GM23248 (cell line): ENCODE data around the gene HIF1A. TPM values are rescaled to one million over a fixed set of nuclear protein-coding genes. Genes with fewer than 3 reads are reported as not detected.

Experiments used
- DNase-seq: peaks from one replicate; pipeline ENCODE4 v3.0.0-alpha.2; 2015
- H2AFZ ChIP-seq: fragments of 200-600 bp; sonication (generic); 2 replicates; pipeline ENCODE4 v1.6.1; 2016; ENCODE audit warnings: antibody characterized with exemption
- H3F3A ChIP-seq: fragments of 200-600 bp; sonication (generic); 2 replicates; pipeline ENCODE4 v1.6.1; 2016; ENCODE audit warnings: mild to moderate bottlenecking, antibody characterized with exemption, mixed run types; ENCODE audit not compliant: insufficient read depth
- H3K27ac ChIP-seq: fragments of 200-600 bp; sonication (generic); 2 replicates; pipeline ENCODE4 v1.5.1; 2016; ENCODE audit warnings: mild to moderate bottlenecking
- H3K27me3 ChIP-seq: fragments of 200-600 bp; sonication (generic); replicated peaks from 2 replicates; pipeline ENCODE4 v1.6.1; 2016; ENCODE audit warnings: mild to moderate bottlenecking; ENCODE audit not compliant: insufficient read depth
- H3K36me3 ChIP-seq: fragments of 200-600 bp; sonication (generic); 2 replicates; pipeline ENCODE4 v1.6.1; 2016; ENCODE audit warnings: low read depth, mild to moderate bottlenecking
- H3K4me1 ChIP-seq: fragments of 200-600 bp; sonication (generic); 2 replicates; pipeline ENCODE4 v1.6.1; 2016; ENCODE audit warnings: mild to moderate bottlenecking; ENCODE audit not compliant: insufficient read depth
- H3K4me2 ChIP-seq: fragments of 200-600 bp; sonication (generic); one replicate; pipeline ENCODE4 v1.6.1; 2016; ENCODE audit warnings: mild to moderate bottlenecking; ENCODE audit not compliant: unreplicated experiment
- H3K4me3 ChIP-seq: fragments of 200-600 bp; sonication (generic); 2 replicates; pipeline ENCODE4 v1.5.1; 2016; ENCODE audit warnings: mild to moderate bottlenecking
- H3K79me2 ChIP-seq: fragments of 200-600 bp; sonication (generic); 2 replicates; pipeline ENCODE4 v1.6.1; 2016; ENCODE audit warnings: mild to moderate bottlenecking; ENCODE audit not compliant: insufficient read depth
- H3K9ac ChIP-seq: fragments of 200-600 bp; sonication (generic); 2 replicates; pipeline ENCODE4 v1.6.1; 2016; ENCODE audit warnings: mild to moderate bottlenecking
- H3K9me2 ChIP-seq: fragments of 200-600 bp; sonication (generic); 2 replicates; pipeline ENCODE4 v1.6.1; 2016; ENCODE audit warnings: mixed run types, mild to moderate bottlenecking, moderate library complexity; ENCODE audit not compliant: insufficient read depth
- H3K9me3 ChIP-seq: fragments of 200-600 bp; sonication (generic); one replicate; pipeline ENCODE4 v1.6.1; 2017; ENCODE audit warnings: low read depth
- H4K20me1 ChIP-seq: fragments of 200-600 bp; sonication (generic); 2 replicates; pipeline ENCODE4 v1.6.0; 2016; ENCODE audit not compliant: insufficient read depth
- EZH2 ChIP-seq: fragments of 200-600 bp; sonication (generic); IDR thresholded peaks from 2 replicates; pipeline ENCODE4 v1.6.1; 2018; ENCODE audit warnings: antibody characterized with exemption, mild to moderate bottlenecking; ENCODE audit not compliant: insufficient read depth, poor library complexity, severe bottlenecking
- EZH2phosphoT487 ChIP-seq: fragments of 200-600 bp; sonication (generic); IDR thresholded peaks from 2 replicates; pipeline ENCODE4 v1.6.1; 2018; ENCODE audit warnings: antibody characterized with exemption, moderate library complexity, mild to moderate bottlenecking, low read depth; ENCODE audit not compliant: insufficient read depth
- WGBS, 2 experiments: methylation state at CpG; one replicate each; pipeline ENCODE4 v1.1.6; 2015 to 2017; ENCODE audit warnings: low lambda C conversion rate in 2 of 2, low coverage in 1 of 2; ENCODE audit errors: missing lambda C conversion rate in 2 of 2; 5-methylcytosine and 5-hydroxymethylcytosine counted together
- in situ Hi-C: fragments of 300-500 bp; cut with MboI; formaldehyde crosslinking; loops from 2 replicates; pipeline ENCODE4 v1.15.0; 2020
- polyA plus RNA-seq: library from polyadenylated mRNA; unstranded; fragments of >200 nt; fragmentation: Nextera tagmentation; extraction: Ambion mirVana; gene quantifications from 2 replicates; pipeline ENCODE4 v1.2.1, GENCODE V29; 2016
- total RNA-seq: library from RNA; depleted of rRNA; stranded (reverse); fragments of >200 nt; shearing (Covaris generic); gene quantifications from 2 replicates; pipeline ENCODE4 v1.2.3, GENCODE V29; 2014

The HIF1A gene
- total and polyA plus RNA-seq, 2 experiments from 2014 or later: 907 to 1,114 TPM

DNA sequence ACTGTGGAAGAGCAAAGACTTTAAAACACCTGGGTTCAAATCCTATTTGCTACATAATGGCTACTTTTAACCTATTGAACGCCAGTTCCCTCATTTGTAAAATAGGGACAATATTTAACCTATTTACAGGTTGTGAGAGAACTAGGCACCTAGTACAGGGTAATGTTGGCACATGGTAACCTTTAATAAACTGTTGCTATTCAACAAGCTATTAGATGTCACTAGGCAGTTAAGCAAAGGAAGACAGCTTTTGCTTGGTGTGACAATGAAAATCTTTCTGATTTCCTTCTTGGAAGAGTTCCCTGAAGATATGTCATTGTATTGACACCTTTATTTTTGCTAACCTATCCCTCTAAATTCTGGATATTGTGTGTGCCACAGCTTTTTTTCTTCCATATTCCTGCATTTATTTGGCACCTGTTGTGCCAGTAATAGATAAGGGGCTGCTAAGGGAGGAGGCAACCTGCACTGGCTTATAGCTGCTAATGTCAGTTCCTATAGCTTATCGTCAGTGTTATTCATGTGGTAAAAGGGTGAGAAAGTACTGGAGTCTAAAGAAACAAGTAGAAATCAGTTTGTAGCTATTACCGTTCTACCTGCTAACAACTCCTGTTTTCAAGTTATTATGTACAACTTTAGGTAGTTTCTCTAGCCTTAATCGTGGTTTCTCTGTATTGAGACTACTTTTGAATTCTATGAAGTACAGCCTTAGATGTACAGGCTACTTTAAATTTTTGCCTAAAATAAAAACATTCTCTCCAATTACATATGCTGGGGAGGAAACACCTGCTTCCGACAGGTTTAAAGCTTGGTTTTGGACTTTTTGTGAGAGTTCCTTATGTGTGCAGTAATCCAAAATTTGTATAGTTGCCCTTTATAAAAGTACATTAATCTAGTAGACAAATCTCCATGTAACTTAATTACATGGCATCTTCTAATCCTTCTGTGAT, 24.3 kb downstream of the HIF1A start:
- H3K4me1 ChIP-seq: peaks cover 95% of the 10 kb centered on the region
- H3K27ac ChIP-seq: peak overlapping the region; percentile 61
- peaks cover 81% of the 10 kb centered on the region for H4K20me1 ChIP-seq
- peaks cover 94% of the 10 kb centered on the region for H3F3A ChIP-seq
- H3K9ac ChIP-seq: peak overlapping the region; percentile 4
- in situ Hi-C loops: no loop called here
- no peaks in the 10 kb centered on the region for H3K9me3 ChIP-seq
- H3K79me2 ChIP-seq: peaks cover 100% of the 10 kb centered on the region
- peaks cover 44% of the 10 kb centered on the region for H3K36me3 ChIP-seq
- H3K27me3 ChIP-seq: no peaks in the 10 kb centered on the region
- no peak for TF ChIP-seq EZH2
- no peak for TF ChIP-seq EZH2phosphoT487
- peak overlapping the region; percentile 79 for H3K4me2 ChIP-seq
- DNase-seq: no peak
- no peak overlapping the region for H2AFZ ChIP-seq
- no peaks in the 10 kb centered on the region for H3K9me2 ChIP-seq
- H3K4me3 ChIP-seq: peak overlapping the region; percentile 56
- 93 to 95% methylated on average over 5 of the region's 5 CpGs for WGBS, 2 experiments

DNA sequence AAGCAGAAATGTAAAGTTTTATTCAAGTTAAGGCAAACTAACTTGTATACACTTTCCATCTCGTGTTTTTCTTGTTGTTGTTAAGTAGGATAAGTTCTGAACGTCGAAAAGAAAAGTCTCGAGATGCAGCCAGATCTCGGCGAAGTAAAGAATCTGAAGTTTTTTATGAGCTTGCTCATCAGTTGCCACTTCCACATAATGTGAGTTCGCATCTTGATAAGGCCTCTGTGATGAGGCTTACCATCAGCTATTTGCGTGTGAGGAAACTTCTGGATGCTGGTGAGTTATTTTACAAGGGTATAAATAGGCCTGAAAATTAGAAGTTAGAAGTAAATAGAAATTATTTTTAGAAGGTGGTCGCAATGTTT, 25.0 kb downstream of the HIF1A start:
- Histone ChIP-seq H3K9ac (peak overlapping the region; percentile 4), H3K4me1 (peaks cover 95% of the 10 kb centered on the region), H3K4me3 (peak overlapping the region; percentile 56), H4K20me1 (peaks cover 84% of the 10 kb centered on the region), H3K36me3 (peaks cover 51% of the 10 kb centered on the region), H3K27me3 (no peaks in the 10 kb centered on the region), H2AFZ (no peak overlapping the region), H3K79me2 (peaks cover 100% of the 10 kb centered on the region), H3K9me3 (no peaks in the 10 kb centered on the region), H3K4me2 (peak overlapping the region; percentile 79), H3K27ac (peak overlapping the region; percentile 61), H3K9me2 (no peaks in the 10 kb centered on the region), H3F3A (peaks cover 95% of the 10 kb centered on the region)
- 85 to 86% methylated on average over 9 of the region's 9 CpGs for WGBS, 2 experiments
- in situ Hi-C loops: no loop called here
- peak; percentile 46 for DNase-seq
- TF ChIP-seq EZH2phosphoT487 (no peak), EZH2 (no peak)

DNA sequence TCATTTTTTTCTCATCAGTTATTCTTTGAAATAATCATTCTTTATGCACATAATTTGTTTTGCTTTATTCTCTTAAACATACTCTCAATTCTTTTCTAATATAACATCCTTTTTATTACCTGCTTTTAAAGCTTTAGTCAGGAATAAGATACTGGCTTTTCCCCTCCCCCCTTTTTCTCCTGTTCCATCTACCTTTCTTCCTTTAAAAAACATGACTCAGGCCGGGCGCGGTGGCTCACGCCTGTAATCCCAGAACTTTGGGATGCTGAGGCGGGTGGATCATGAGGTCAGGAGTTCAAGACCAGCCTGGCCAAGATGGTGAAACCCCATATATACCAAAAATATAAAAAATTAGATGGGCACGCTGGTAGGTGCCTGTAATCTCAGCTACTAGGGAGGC, 25.4 kb downstream of the HIF1A start:
- peaks cover 81% of the 10 kb centered on the region for H4K20me1 ChIP-seq
- H3K27me3 ChIP-seq: no peaks in the 10 kb centered on the region
- H3K4me3 ChIP-seq: peak overlapping the region; percentile 56
- peaks cover 56% of the 10 kb centered on the region for H3K36me3 ChIP-seq
- H3F3A ChIP-seq: peaks cover 95% of the 10 kb centered on the region
- TF ChIP-seq EZH2 (no peak), EZH2phosphoT487 (no peak)
- H2AFZ ChIP-seq: no peak overlapping the region
- peak overlapping the region; percentile 79 for H3K4me2 ChIP-seq
- H3K9me2 ChIP-seq: no peaks in the 10 kb centered on the region
- peaks cover 100% of the 10 kb centered on the region for H3K79me2 ChIP-seq
- H3K9ac ChIP-seq: peak overlapping the region; percentile 4
- peak overlapping the region; percentile 61 for H3K27ac ChIP-seq
- DNase-seq: no peak
- peaks cover 95% of the 10 kb centered on the region for H3K4me1 ChIP-seq
- in situ Hi-C loops: no loop called here
- 73 to 81% methylated on average over 6 of the region's 6 CpGs for WGBS, 2 experiments
- H3K9me3 ChIP-seq: no peaks in the 10 kb centered on the region

- Histone ChIP-seq H3K79me2 (peaks cover 100% of the 10 kb centered on the region), H3K36me3 (peaks cover 90% of the 10 kb centered on the region), H2AFZ (no peak overlapping the region), H3K4me1 (peaks cover 93% of the 10 kb centered on the region), H3K9me3 (no peaks in the 10 kb centered on the region), H3K27ac (peak overlapping the region; percentile 61), H4K20me1 (peaks cover 48% of the 10 kb centered on the region), H3K9me2 (no peaks in the 10 kb centered on the region), H3K4me2 (no peak overlapping the region), H3K9ac (no peak overlapping the region), H3F3A (peaks cover 97% of the 10 kb centered on the region), H3K4me3 (no peak overlapping the region), H3K27me3 (no peaks in the 10 kb centered on the region)
- in situ Hi-C loops: no loop called here
- TF ChIP-seq EZH2: no peak
- TF ChIP-seq EZH2phosphoT487: no peak
- DNase-seq: no peak
- WGBS, 2 experiments: 97% methylated on average over 2 of the region's 2 CpGs; no CpG with 5 or more reads in 1 of the 2 experiments
These were observed 28.8 kb downstream of the HIF1A start for GRCh38 chr14:61724133-61724532.
